Astrocyte of the spinal cord (primary cell): ENCODE results near the gene MEAF6.
A peak's percentile ranks its signal among the peaks of the same experiment; 100 is the strongest.

ENCODE experiments used
- DNase-seq: peaks from one replicate; pipeline ENCODE4 v3.0.0; 2011; ENCODE audit warnings: low read depth, low spot score
- H3K4me3 ChIP-seq: 2 replicates; pipeline ENCODE4 v1.5.1; 2011; ENCODE audit warnings: low read depth, mild to moderate bottlenecking, low read length, moderate library complexity
- in situ Hi-C: cut with HindIII; loops from 2 replicates; pipeline ENCODE4 v1.10.0; 2017; ENCODE audit warnings: low sequenced_read_pairs
- TF ChIP-seq, protein P1 (sequence below): IDR thresholded peaks from 2 replicates; pipeline ENCODE4 v1.5.1; 2012; ENCODE audit warnings: low read depth, mild to moderate bottlenecking, low read length, inconsistent platforms

The MEAF6 gene

DNA sequence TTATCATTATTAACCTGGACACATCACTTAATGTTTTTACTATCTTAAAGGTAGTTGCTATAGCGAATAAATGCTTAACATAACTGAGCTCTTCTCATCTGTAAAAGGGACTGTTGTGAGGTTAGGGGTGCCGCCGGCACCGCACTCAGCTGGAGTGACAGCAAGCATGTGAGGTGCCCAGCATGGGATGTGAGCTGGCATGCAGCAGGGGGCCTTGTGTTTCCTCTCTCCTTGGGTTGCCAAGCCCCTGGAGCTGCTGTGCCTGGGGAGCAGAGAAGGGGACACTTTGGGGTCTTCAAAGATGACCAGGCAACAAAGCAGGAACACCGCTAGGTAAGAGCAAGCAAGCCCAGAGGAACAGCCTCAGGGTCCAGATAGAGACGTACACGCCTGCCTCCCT is 42.3 kb downstream of the MEAF6 start:
- in situ Hi-C loops: no loop called here
- DNase-seq: no peak
- H3K4me3 ChIP-seq: no peak overlapping the region
- TF ChIP-seq, protein P1, sequence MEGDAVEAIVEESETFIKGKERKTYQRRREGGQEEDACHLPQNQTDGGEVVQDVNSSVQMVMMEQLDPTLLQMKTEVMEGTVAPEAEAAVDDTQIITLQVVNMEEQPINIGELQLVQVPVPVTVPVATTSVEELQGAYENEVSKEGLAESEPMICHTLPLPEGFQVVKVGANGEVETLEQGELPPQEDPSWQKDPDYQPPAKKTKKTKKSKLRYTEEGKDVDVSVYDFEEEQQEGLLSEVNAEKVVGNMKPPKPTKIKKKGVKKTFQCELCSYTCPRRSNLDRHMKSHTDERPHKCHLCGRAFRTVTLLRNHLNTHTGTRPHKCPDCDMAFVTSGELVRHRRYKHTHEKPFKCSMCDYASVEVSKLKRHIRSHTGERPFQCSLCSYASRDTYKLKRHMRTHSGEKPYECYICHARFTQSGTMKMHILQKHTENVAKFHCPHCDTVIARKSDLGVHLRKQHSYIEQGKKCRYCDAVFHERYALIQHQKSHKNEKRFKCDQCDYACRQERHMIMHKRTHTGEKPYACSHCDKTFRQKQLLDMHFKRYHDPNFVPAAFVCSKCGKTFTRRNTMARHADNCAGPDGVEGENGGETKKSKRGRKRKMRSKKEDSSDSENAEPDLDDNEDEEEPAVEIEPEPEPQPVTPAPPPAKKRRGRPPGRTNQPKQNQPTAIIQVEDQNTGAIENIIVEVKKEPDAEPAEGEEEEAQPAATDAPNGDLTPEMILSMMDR: no peak

DNA sequence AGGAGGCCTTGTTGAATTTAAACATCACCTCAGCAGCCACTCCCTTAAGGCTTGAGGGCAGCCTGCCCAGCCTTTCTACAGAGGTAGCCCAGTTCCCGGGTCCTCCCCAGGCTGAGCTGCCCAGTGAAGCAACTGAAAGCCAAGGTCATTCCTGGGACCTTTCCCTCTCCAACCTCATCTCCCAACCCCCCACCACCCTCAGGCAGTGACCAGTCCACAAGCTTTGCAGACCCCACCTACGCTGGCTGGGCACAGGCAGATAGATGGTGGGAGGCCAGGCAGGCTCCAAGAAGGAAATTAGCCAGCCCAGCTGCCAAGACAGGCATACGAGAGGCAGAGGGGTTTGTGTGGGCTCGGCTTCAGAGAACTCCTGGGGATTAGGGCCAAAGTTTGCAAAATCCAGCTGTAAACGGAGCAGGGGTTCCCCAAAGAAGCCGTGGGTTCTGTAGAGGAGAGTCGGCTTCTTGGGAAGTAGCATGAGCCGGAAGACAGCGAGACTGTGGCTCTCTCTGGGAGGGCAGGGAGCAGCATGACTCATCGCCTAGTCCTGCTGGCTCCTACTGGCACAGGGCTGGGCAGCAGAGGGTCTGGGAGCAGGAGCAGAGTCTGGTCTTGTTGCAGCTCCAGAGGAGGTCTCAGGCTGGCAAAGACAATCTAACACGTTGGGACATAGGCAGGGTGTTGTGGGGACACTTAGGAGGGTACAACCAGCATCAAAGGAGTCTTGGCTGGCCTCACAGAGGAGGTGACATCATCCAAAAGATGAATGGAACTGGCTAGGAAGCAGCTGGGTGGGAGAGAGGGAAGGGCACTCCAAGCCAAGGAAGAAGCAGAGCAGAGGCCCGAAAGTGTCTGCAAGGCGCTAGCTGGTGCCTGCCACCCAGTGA is 43.0 kb downstream of the MEAF6 start:
- TF ChIP-seq, protein P1: no peak
- peak overlapping the region; percentile 1 for H3K4me3 ChIP-seq
- peak; percentile 93 for DNase-seq
- in situ Hi-C loops: no loop called here

DNA sequence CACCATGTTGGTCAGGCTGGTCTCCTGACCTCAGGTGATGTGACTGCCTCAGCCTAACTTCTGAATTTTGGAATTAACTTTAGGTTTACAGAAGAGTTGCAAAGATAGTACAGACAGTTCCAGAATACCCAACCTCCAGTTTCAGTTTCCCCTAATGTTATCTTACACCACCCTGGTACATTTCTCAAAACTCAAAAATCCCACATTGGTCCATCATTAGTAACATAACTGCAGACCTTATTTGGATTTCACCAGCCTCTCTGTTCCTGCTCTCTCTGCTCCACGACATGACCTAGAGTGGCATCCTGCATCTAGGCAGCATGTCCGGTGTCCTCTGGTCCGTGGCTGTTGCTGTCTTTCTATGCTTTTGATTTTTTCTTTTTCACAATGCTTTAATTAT is 45.2 kb downstream of the MEAF6 start:
- in situ Hi-C loops: no loop called here
- TF ChIP-seq, protein P1: no peak
- no peak for DNase-seq
- no peak overlapping the region for H3K4me3 ChIP-seq

DNA sequence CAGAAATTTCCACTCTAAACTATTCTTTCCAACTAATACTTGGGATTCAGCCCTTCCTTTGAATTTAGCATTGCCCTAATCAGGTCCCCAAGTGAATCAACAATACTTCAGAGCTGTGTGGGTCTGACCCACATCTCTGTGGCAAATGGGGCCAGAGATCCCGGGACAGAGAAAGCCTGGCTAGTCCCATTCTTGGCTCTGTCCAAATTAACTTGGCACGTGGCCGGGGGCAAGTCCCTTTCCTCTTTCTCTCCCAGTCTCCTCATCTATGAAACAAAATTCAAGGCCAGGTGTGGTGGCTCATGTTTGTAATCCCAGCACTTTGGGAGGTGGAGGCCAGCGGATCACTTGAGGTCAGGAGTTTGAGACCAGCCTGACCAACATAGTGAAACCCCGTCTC is 46.5 kb downstream of the MEAF6 start:
- no peak for DNase-seq
- in situ Hi-C loops: no loop called here
- TF ChIP-seq, protein P1: no peak
- H3K4me3 ChIP-seq: no peak overlapping the region

DNA sequence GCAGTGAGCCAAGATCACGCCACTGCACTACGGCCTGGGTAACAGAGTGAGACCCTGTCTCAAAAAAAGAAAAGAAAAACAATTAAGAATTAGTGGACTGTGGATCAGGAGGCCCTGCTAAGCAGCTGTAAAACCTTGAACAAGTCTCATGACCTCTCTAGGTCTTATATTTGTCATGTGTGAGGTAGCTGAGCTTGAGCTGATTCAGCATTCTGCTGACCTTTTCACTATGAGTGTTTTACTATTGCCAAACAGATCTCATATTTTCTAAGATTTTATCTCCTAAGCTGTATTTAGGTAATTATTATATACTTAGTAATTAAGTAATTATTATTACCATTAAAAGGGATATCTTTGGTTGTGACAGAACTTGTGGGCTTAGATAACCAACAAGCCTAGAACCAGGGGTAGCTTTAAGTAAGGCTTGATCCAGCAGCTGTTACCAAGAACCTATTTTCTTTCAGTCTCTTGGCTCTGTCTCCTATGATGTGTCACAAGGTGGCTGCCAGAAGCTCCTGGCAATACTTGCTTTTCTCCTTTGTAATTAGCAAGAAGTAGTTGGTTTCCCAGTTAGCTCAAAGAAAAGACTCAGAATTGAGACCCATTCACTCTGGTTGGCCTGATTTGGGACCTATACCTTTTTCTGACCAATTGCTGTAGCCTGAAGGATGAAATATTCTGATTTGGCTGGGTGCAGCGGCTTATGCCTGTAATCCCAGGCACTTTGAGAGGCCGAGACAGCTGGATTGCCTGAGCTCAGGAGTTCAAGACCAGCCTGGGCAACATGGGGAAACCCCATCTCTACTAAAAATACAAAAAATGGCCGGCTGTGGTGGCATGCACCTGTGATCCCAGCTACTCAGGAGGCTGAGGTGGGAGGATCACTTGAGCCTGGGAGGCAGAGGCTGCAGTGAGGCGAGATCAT is 48.7 kb downstream of the MEAF6 start:
- in situ Hi-C loops: no loop called here
- TF ChIP-seq, protein P1: no peak
- H3K4me3 ChIP-seq: no peak overlapping the region
- DNase-seq: peak; percentile 64

DNA sequence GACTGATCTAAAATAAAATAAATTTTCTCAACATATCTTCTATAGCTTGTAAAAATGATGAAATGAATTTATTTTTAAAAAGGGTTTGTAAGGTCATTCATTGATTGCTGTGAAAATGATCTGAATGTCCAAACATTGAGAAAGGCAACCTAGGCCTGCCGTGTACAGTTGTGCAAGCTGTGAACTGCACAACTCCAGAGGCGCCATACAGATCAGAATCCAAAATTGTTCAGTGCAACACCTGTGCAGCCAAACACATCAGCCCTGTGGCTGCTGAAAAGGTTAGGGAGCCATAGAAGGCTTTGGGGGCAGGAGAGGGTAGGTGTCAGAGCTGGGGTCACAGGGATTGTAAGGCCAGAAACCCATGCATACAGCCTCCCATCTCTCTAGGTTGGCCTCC is 50.1 kb downstream of the MEAF6 start:
- in situ Hi-C loops: no loop called here
- TF ChIP-seq, protein P1: no peak
- no peak overlapping the region for H3K4me3 ChIP-seq
- DNase-seq: no peak
